Astrocyte of the cerebellum (primary cell): ENCODE measurements around the gene MTCL1.

Experiments
- DNase-seq: peaks from one replicate; pipeline ENCODE4 v3.0.0-alpha.2; 2011; ENCODE audit warnings: low read depth
- H3K4me3 ChIP-seq: 2 replicates; pipeline ENCODE4 v1.5.1; 2011; ENCODE audit warnings: mild to moderate bottlenecking, low read depth, low read length, moderate library complexity
- in situ Hi-C: cut with HindIII; loops from 2 replicates; pipeline ENCODE4 v1.10.0; 2017; ENCODE audit warnings: low sequenced_read_pairs
- TF ChIP-seq, protein P1 (sequence below): IDR thresholded peaks from 2 replicates; pipeline ENCODE4 v1.5.1; 2012; ENCODE audit warnings: low read length, low read depth, moderate library complexity, mild to moderate bottlenecking; ENCODE audit errors: missing control alignments

MTCL1 gene

GRCh38 chr18:8834881-8835280, 129.5 kb downstream of the MTCL1 start:
- TF ChIP-seq, protein P1, sequence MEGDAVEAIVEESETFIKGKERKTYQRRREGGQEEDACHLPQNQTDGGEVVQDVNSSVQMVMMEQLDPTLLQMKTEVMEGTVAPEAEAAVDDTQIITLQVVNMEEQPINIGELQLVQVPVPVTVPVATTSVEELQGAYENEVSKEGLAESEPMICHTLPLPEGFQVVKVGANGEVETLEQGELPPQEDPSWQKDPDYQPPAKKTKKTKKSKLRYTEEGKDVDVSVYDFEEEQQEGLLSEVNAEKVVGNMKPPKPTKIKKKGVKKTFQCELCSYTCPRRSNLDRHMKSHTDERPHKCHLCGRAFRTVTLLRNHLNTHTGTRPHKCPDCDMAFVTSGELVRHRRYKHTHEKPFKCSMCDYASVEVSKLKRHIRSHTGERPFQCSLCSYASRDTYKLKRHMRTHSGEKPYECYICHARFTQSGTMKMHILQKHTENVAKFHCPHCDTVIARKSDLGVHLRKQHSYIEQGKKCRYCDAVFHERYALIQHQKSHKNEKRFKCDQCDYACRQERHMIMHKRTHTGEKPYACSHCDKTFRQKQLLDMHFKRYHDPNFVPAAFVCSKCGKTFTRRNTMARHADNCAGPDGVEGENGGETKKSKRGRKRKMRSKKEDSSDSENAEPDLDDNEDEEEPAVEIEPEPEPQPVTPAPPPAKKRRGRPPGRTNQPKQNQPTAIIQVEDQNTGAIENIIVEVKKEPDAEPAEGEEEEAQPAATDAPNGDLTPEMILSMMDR: no peak
- in situ Hi-C loops: loop anchor here (5.0 kb wide), 1 partner anchor 52 kb away; no protein-coding TSS in a partner anchor
- H3K4me3 ChIP-seq: no peak overlapping the region
- no peak for DNase-seq

DNA sequence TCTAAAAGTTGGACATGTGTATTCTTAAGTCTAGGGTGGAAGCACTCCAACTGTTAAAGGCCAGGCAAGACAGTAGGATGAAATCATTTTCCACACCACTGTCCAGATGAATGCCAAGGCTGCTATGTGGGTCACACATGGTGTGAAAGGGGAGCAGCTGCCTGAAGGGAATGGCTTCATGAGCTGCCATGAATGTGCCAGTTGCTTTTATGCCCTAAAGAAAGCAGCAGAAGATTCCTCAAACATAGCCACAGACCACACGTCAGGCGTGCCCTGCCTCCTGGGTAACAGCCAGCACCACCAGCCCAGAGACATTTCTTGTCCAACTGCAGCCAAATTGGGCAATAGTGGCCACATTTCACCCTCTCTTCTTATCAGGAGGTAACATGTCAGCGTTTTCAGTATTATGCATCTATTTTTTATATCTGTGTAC, 130.2 kb downstream of the MTCL1 start:
- no peak overlapping the region for H3K4me3 ChIP-seq
- TF ChIP-seq, protein P1: no peak
- in situ Hi-C loops: loop anchor here (5.0 kb wide), 1 partner anchor 52 kb away; no protein-coding TSS in a partner anchor
- DNase-seq: no peak

DNA sequence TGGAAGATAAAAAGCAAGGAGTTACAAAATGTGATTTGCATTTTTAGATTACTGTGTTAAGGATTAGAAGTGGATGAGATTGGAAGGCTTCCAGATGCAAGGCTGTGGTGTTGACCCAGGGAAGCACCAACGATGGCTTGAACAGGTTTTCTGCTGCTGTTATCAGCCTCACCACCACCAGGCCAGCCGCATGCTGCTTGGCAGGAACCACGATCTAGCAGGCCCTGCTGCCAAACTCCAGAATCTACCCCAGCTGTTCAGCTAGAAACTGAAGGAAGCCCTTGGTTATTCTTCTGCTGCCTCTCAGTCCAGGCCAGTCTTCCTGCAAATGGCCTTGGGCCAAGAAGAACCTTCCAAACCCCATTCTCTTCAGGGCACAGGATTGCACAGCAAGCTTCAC, 133.9 kb downstream of the MTCL1 start:
- TF ChIP-seq, protein P1: no peak
- DNase-seq: no peak
- H3K4me3 ChIP-seq: no peak overlapping the region
- in situ Hi-C loops: loop anchor here (5.0 kb wide), 1 partner anchor 48 kb away; no protein-coding TSS in a partner anchor

DNA sequence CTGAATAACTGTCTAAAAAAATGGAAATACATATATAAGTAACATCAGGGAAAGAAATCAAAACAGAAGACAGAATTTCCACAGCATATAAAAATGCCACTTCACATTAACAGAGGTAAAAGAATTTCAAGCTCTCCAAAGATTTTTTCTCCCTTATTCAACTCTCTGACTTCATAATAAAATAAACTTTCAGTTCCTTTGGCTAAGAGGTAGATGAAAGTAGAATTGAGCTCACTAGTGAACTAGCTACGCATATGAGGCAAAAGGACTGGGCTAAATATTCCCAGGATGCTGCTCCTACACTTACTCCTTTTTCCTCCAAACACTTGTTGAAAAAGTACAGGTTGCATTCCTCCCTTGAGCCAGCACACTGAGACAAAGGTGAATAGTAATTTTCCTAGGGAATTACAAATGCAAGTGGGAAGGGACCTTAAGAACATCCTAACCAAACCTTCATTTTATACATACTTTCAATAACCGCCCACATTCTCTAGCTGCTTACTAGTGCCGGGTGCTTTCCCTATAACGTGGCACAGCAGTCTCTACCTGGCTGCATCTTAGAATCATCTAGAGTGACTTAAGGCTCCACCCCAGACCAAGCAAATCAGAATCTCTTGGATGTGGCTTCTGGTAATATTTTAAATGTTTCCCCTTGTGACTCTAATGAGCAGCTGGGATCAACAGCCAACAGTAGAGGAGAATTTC, 136.6 kb downstream of the MTCL1 start:
- no peak overlapping the region for H3K4me3 ChIP-seq
- in situ Hi-C loops: no loop called here
- TF ChIP-seq, protein P1: no peak
- no peak for DNase-seq

- DNase-seq: no peak
- TF ChIP-seq, protein P1: no peak
- H3K4me3 ChIP-seq: no peak overlapping the region
- in situ Hi-C loops: no loop called here
Observed at GRCh38 chr18:8842506-8842905, 137.2 kb downstream of the MTCL1 start.

DNA sequence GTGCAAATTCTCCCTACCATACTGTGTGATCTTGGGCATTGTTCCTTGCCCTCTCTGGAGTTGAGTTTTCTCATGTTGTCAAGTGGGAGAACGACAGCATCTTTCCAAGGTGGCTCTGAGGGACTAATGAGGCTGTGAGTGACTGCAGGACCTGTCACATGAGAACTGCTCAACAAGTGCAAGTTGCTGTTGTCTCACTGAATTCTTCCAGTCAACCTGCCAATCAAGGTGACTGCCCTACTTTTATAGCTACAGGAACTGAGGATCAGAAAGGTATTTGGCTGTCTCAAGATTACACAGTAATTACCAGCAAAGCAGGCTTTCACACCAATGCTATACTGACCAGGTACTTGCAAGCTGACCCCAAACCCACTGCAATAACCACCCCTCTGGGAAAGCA, 137.6 kb downstream of the MTCL1 start:
- in situ Hi-C loops: no loop called here
- DNase-seq: no peak

More for the DNA sequence above, 137.6 kb downstream of the MTCL1 start:
- TF ChIP-seq, protein P1: no peak
- no peak overlapping the region for H3K4me3 ChIP-seq
